SK-N-SH treated with all-trans-retinoic acid at 6 μM for 48 hours (cell line): ENCODE results near the gene CFAP126.

Experiments
- ATAC-seq: fragments of 200-7000 bp; cut with Tn5 transposase; 3 replicates; pipeline ENCODE4 v1.9.1; 2020; ENCODE audit warnings: mild to moderate bottlenecking, moderate library complexity
- BACH2 ChIP-seq: fragments of 250-450 bp; sonication (Bioruptor Pico); IDR thresholded peaks from 2 replicates; pipeline ENCODE4 v1.9.0; 2021; ENCODE audit warnings: mild to moderate bottlenecking, borderline replicate concordance
- CSDC2 ChIP-seq: fragments of 250-450 bp; sonication (Bioruptor Pico); IDR thresholded peaks from 2 replicates; pipeline ENCODE4 v1.5.0; 2020; ENCODE audit warnings: mild to moderate bottlenecking, moderate library complexity
- ESRRG ChIP-seq: fragments of 250-450 bp; sonication (Bioruptor Pico); IDR thresholded peaks from 2 replicates; pipeline ENCODE4 v1.6.1; 2021; ENCODE audit warnings: mild to moderate bottlenecking
- GLIS3 ChIP-seq: fragments of 250-450 bp; sonication (Bioruptor Pico); IDR thresholded peaks from 2 replicates; pipeline ENCODE4 v1.5.0; 2020; ENCODE audit warnings: mild to moderate bottlenecking, moderate library complexity
- ISL1 ChIP-seq: fragments of 250-450 bp; sonication (Bioruptor Pico); IDR thresholded peaks from 2 replicates; pipeline ENCODE4 v2.1.2; 2022; ENCODE audit warnings: mild to moderate bottlenecking, moderate library complexity
- OSR1 ChIP-seq: fragments of 250-450 bp; sonication (Bioruptor Pico); IDR thresholded peaks from 2 replicates; pipeline ENCODE4 v1.8.0; 2022; ENCODE audit warnings: moderate library complexity, mild to moderate bottlenecking, inconsistent platforms
- PPARA ChIP-seq: fragments of 250-450 bp; sonication (Bioruptor Pico); IDR thresholded peaks from 2 replicates; pipeline ENCODE4 v1.5.0; 2020; ENCODE audit warnings: mild to moderate bottlenecking, borderline replicate concordance
- TCF4 ChIP-seq: fragments of 250-450 bp; sonication (Bioruptor Pico); IDR thresholded peaks from 2 replicates; pipeline ENCODE4 v1.8.0; 2021; ENCODE audit warnings: mild to moderate bottlenecking, moderate library complexity, borderline replicate concordance
- TOX ChIP-seq: fragments of 250-450 bp; sonication (Bioruptor Pico); IDR thresholded peaks from 2 replicates; pipeline ENCODE4 v1.8.0; 2021; ENCODE audit warnings: mild to moderate bottlenecking, moderate library complexity, borderline replicate concordance
- ZC3H10 ChIP-seq: fragments of 250-450 bp; sonication (Bioruptor Pico); IDR thresholded peaks from 2 replicates; pipeline ENCODE4 v1.5.1; 2021; ENCODE audit warnings: mild to moderate bottlenecking, moderate library complexity
- ZFP3 ChIP-seq: fragments of 250-450 bp; sonication (Bioruptor Pico); IDR thresholded peaks from 2 replicates; pipeline ENCODE4 v1.5.0; 2020; ENCODE audit warnings: mild to moderate bottlenecking, moderate library complexity
- ZNF70 ChIP-seq: fragments of 450-650 bp; formaldehyde crosslinking; IDR thresholded peaks from 2 replicates; pipeline ENCODE4 v1.5.0; 2020; ENCODE audit warnings: mild to moderate bottlenecking, moderate library complexity
- TF ChIP-seq, protein P1 (sequence below): fragments of 250-450 bp; sonication (Bioruptor Pico); IDR thresholded peaks from 2 replicates; pipeline ENCODE4 v1.8.0; 2021; ENCODE audit warnings: low read depth, mild to moderate bottlenecking, moderate library complexity, borderline replicate concordance
- TF ChIP-seq, protein P2 (sequence below): fragments of 250-450 bp; sonication (Bioruptor Pico); IDR thresholded peaks from 2 replicates; pipeline ENCODE4 v1.5.1; 2020; ENCODE audit warnings: low read depth, mild to moderate bottlenecking, moderate library complexity
- TF ChIP-seq, protein P3 (sequence below): fragments of 250-450 bp; sonication (Bioruptor Pico); IDR thresholded peaks from 2 replicates; pipeline ENCODE4 v1.5.1; 2021; ENCODE audit warnings: mild to moderate bottlenecking, moderate library complexity
- TF ChIP-seq, protein P4 (sequence below): fragments of 250-450 bp; sonication (Bioruptor Pico); IDR thresholded peaks from 2 replicates; pipeline ENCODE4 v1.8.0; 2020; ENCODE audit warnings: mild to moderate bottlenecking, moderate library complexity, borderline replicate concordance

CFAP126 gene

DNA sequence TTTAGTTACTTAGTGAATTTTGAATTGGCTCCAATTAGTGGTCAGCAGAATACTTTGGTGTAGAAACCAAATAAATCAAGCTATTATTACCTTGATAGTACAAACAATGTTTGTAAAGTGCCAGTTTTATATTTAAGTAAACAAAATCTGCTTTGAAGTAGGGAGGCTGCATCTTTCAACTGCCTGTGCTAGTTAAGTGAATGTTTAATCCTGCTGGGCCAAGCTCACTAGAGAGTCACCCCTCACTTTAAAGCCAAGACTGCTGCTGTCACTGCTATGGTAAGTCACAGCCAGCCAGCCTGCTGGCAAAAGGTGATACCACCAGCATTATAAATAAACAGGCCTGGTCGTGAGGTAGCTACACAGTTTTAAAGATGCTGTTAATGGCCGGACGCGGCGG, 10.3 kb upstream of the CFAP126 start:
- TF ChIP-seq ZC3H10 (CRISPR knock-in tag) = no peak
- TF ChIP-seq, protein P1, sequence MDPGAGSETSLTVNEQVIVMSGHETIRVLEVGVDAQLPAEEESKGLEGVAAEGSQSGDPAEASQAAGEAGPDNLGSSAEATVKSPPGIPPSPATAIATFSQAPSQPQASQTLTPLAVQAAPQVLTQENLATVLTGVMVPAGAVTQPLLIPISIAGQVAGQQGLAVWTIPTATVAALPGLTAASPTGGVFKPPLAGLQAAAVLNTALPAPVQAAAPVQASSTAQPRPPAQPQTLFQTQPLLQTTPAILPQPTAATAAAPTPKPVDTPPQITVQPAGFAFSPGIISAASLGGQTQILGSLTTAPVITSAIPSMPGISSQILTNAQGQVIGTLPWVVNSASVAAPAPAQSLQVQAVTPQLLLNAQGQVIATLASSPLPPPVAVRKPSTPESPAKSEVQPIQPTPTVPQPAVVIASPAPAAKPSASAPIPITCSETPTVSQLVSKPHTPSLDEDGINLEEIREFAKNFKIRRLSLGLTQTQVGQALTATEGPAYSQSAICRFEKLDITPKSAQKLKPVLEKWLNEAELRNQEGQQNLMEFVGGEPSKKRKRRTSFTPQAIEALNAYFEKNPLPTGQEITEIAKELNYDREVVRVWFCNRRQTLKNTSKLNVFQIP = no peak
- TF ChIP-seq, protein P2, sequence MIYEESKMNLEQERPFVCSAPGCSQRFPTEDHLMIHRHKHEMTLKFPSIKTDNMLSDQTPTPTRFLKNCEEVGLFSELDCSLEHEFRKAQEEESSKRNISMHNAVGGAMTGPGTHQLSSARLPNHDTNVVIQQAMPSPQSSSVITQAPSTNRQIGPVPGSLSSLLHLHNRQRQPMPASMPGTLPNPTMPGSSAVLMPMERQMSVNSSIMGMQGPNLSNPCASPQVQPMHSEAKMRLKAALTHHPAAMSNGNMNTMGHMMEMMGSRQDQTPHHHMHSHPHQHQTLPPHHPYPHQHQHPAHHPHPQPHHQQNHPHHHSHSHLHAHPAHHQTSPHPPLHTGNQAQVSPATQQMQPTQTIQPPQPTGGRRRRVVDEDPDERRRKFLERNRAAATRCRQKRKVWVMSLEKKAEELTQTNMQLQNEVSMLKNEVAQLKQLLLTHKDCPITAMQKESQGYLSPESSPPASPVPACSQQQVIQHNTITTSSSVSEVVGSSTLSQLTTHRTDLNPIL (CRISPR knock-in tag) = no peak
- no peak for TF ChIP-seq OSR1
- TF ChIP-seq, protein P3, sequence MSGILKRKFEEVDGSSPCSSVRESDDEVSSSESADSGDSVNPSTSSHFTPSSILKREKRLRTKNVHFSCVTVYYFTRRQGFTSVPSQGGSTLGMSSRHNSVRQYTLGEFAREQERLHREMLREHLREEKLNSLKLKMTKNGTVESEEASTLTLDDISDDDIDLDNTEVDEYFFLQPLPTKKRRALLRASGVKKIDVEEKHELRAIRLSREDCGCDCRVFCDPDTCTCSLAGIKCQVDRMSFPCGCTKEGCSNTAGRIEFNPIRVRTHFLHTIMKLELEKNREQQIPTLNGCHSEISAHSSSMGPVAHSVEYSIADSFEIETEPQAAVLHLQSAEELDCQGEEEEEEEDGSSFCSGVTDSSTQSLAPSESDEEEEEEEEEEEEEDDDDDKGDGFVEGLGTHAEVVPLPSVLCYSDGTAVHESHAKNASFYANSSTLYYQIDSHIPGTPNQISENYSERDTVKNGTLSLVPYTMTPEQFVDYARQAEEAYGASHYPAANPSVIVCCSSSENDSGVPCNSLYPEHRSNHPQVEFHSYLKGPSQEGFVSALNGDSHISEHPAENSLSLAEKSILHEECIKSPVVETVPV (CRISPR knock-in tag) = no peak
- no peak for TF ChIP-seq PPARA (CRISPR knock-in tag)
- TF ChIP-seq ZNF70 (CRISPR knock-in tag) = no peak
- TF ChIP-seq ISL1 = no peak
- no peak for TF ChIP-seq TOX (CRISPR knock-in tag)
- TF ChIP-seq CSDC2 (CRISPR knock-in tag) = no peak
- no peak for TF ChIP-seq BACH2 (CRISPR knock-in tag)
- no peak for ATAC-seq

DNA sequence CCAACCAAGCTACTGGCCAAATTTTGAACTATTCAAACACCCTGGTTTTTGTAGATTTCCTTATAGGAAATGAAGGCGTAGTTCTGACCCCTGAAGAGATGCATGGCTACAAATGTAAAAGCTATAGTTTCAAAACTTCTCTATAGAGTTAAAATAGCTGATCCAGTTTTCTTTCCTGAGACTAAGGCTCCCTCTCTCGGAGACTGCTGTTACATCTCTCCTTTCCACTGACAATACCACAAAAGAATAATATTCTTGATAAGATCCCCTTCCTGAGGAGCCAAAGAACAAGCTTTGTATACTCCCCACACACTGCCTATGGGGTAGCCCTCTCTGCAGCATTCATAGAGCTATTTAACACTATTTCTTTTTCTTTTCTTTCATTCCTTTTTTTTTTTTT, 6.7 kb upstream of the CFAP126 start:
- no peak for TF ChIP-seq OSR1
- TF ChIP-seq TCF4 (CRISPR knock-in tag) = no peak
- TF ChIP-seq BACH2 (CRISPR knock-in tag) = no peak
- TF ChIP-seq ZC3H10 (CRISPR knock-in tag) = no peak
- TF ChIP-seq, all 23 proteins: peak for 0
- peak; percentile 74 for ATAC-seq

DNA sequence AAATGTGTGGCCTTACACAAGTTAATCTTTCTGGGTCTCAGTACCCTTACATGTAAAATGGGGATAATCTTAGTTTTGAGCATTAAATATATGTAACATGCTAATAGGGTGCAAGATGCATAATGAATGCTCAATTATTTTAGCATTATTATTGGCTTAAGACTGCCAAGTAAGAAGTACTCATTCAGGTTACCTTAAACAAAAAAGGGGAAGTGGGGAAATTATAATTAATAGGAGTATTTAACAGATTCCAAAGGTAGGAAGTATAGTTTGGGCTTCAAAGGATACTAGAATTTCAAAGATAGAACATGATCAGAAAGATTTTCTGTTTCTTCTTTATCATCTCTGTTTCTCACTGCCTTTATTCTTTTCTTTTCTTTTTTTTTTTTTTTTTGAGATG, 5.8 kb upstream of the CFAP126 start:
- TF ChIP-seq, protein P2 (CRISPR knock-in tag) = no peak
- TF ChIP-seq, protein P1 = no peak
- ATAC-seq = no peak

DNA sequence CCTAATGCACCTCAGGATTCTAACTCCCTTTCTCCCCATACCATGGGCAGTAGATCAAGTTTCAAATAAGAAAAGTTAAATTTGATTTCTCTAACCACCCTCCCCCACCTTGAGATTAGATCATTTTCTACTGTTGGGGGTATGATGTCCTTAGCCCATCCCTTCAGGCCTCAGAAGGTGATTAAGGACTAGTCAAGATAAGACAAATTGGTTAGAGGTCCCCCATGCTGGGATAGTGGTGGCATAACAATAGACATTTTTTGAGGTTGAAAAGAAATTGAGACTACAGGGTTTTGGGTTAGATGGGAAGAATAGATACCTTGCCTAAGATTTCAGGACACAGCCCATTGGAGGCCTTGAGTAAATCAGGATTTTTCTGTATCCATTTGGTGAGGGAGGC, 2.5 kb downstream of the CFAP126 start:
- no peak for ATAC-seq
- TF ChIP-seq, protein P1 = no peak
- no peak for TF ChIP-seq PPARA (CRISPR knock-in tag)
- TF ChIP-seq CSDC2 (CRISPR knock-in tag) = no peak
- TF ChIP-seq, all 23 proteins: peak for 0

DNA sequence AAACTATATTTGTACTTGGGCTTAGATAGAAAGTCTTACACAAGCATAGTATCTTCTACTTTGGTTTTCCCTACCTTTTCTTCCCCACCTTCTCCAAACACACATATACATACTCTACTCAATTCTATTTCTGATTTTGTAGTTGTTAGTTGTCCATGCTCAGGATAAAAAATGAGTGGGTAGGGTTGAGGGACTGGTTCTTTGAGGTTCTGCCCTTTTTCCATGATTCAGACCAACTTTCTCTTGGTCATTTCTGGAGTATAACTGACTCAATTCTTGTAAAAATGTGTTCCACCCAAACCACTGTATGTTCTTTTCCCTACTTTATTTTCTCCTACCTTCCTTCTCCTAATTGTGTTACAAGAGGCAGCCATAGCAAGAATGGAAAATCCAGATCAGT, 3.3 kb downstream of the CFAP126 start:
- TF ChIP-seq BACH2 (CRISPR knock-in tag) (no peak), GLIS3 (no peak), ZFP3 (CRISPR knock-in tag) (no peak), ZNF70 (CRISPR knock-in tag) (no peak)
- ATAC-seq = no peak

DNA sequence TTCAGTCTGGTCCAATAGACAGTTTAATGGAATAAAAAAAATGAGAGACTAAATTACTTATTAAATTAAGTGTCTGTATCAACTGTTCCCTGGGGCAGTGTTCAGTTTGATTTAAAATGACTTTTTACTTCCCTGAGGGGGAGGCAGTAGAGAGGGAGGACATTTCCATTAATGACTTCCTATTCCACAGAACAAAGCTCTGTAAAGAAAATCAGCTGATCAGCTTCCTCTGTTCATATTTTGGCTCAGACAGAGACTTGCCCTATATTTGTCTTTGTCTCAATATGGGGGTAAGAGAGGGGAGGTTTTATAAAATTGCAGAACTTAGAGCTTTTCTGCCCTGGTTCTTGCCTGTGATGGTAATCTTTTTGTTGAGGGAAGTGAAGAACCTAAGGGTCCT, 8.4 kb downstream of the CFAP126 start:
- TF ChIP-seq TOX (CRISPR knock-in tag) (no peak), ESRRG (CRISPR knock-in tag) (no peak), OSR1 (no peak)
- TF ChIP-seq, protein P4, sequence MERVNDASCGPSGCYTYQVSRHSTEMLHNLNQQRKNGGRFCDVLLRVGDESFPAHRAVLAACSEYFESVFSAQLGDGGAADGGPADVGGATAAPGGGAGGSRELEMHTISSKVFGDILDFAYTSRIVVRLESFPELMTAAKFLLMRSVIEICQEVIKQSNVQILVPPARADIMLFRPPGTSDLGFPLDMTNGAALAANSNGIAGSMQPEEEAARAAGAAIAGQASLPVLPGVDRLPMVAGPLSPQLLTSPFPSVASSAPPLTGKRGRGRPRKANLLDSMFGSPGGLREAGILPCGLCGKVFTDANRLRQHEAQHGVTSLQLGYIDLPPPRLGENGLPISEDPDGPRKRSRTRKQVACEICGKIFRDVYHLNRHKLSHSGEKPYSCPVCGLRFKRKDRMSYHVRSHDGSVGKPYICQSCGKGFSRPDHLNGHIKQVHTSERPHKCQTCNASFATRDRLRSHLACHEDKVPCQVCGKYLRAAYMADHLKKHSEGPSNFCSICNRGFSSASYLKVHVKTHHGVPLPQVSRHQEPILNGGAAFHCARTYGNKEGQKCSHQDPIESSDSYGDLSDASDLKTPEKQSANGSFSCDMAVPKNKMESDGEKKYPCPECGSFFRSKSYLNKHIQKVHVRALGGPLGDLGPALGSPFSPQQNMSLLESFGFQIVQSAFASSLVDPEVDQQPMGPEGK = no peak
- TF ChIP-seq, protein P2 (CRISPR knock-in tag) = no peak
- ATAC-seq = no peak; the same call in 1 of the 3 replicates
